CD4-positive, alpha-beta T cell treated with Interleukin-15 for 4 hours (primary cell): ENCODE data around the gene TMPRSS6.

Experiments used
- DNase-seq: peaks from one replicate; pipeline ENCODE4 v3.0.0-alpha.2; 2020; ENCODE audit warnings: low spot score

The TMPRSS6 gene

DNA sequence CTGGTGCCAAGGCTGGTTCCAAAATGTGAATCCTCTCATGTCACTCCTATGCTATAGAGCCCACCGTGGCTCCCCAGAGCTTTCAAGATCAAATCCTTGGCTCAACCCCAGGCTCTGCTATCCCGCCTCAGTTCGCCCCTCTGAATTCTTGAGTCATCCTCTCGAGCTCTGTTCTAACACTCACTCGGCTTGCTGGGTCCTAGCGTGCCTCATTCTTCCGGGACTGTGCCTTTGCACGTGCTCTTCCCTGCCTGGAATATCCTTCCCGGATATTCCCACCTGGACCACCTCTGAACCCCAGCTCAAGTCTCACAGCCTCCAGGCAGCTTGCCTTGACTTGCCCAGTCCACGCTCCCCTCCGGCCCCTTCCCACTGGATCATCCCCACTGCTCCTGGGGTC lies 45.0 kb downstream of the TMPRSS6 start:
- DNase-seq, result no peak

DNA sequence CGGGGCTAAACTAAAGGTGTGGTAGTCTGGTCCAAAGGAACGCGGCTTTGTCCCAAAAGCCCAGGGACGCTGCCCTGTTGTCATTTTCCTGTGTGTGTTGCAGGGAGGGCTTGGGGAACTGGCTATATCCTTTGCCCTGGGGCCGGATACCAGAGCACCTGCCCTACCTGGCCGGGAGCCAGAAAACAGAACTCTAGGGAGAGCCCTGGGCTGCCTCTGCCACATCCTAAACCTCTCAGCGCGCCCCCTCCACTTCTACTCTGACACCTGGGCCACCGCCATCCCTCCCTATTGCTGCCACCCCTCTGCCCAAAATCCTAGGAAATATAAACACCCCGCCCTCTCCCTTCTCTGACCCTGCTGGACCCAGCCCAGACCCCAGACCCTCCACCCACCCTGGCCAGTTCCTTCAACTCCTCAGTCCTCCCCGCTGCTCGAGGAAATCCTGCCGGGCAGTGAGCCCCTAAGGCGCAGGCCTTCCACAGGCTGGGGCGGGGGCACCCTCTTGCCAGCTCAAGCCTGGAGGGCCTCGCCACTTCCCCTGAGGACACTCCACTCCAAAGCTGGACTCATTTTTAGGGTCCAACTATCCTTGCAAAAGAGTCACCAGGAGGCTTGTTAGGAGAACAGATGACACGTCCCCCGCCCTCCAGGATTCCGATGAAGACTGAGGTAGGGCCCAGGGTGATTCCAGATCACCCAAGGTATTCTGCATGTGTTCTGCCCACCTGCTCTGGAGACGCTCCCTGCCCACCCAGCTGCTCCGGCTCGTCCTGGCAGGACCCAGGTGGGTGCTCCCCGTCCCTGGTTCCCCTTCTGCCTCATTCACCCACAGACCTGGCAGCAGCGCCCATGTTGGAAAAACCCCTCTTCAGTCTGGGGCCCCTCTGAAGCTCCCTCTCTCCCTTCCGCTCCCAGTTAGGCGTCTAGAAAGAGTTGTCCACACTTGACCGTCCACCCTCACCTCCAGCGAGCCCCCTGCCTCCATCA lies 45.8 kb downstream of the TMPRSS6 start:
- DNase-seq, result no peak

DNA sequence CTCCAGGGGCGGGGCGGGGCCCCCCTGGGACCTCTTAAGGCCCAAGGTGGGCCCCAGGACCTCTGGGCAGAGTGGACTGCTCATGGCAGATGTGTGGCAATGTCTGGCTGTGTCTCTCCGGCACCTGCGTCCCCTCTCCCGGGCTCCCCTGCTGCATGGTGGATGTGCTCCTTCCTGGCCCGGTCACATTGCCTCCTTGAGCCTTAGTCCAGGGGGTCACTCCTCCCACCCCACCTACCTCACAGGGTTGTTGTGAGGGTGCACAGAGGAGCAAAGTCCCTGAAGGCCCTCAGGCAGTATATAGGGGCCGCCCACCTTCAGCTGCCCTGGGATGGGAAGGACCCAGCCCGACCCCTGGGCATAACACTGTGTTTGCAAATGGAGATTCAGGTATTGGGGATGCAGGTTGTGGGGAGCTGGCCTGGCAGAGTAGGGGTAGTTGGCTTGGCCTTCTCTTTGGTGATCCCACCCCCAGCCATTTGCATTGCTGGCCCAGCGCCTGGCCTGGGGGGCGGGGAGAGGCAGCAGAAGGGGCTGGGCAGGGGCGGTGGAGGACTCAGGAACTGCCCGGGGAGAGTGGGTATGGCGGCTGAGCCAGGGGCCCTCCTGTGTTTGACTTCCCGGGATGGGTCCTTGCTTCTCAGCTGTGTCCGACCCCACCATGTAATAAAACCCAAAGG lies 46.7 kb downstream of the TMPRSS6 start:
- DNase-seq, result no peak

DNA sequence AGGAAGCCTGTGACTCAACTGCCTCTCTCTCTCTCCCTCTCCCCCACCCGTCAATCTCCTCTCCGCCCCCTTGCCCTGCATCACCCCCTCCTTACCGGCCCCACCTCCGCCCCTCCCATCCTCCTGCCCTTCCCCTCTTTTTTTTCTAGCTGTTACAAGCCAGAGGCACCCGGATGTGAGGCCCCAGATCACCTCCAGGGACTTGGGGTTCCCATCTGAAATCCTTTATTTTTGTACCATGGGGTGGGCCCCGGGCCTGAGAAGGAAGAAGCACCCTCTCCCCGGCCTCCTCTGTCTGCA lies 47.2 kb downstream of the TMPRSS6 start:
- DNase-seq, result no peak

DNA sequence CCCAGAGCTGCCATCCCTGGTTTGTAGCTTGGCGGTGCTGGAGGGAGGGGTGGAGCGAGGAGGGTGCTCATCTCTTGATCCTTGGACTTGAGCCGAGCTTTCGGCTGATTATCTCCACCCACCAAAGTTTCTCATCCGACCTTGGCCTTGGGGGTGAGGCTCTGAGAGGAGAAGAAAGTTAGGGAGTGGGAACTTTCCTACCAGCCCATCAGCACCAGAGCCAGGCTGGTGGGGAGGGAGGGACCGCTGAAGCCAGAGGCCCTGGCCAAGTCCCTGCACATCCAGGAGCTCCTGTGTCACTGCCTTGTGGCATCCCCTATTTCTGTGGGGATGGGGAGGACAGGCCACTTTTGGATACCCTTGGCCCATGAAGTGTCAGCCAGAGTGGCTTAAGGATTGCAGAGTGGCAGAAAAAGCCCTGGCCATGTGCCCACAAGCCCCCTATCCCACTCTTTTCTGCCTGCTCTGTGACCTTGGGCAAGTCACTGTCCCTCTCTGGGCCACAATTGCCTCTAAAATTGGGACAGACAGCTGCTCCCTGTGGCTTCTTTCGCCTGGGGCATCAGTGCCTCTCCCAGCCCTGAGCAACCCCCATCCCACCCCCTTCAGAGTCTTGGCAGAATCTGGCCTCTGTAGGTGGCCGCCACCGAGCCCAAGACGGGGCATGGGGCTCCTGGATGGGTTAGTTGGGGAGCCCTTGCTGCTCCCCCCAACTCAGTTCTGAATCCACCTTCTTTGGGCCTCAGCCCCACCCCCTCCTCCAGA lies 47.7 kb downstream of the TMPRSS6 start:
- no peak for DNase-seq

DNA sequence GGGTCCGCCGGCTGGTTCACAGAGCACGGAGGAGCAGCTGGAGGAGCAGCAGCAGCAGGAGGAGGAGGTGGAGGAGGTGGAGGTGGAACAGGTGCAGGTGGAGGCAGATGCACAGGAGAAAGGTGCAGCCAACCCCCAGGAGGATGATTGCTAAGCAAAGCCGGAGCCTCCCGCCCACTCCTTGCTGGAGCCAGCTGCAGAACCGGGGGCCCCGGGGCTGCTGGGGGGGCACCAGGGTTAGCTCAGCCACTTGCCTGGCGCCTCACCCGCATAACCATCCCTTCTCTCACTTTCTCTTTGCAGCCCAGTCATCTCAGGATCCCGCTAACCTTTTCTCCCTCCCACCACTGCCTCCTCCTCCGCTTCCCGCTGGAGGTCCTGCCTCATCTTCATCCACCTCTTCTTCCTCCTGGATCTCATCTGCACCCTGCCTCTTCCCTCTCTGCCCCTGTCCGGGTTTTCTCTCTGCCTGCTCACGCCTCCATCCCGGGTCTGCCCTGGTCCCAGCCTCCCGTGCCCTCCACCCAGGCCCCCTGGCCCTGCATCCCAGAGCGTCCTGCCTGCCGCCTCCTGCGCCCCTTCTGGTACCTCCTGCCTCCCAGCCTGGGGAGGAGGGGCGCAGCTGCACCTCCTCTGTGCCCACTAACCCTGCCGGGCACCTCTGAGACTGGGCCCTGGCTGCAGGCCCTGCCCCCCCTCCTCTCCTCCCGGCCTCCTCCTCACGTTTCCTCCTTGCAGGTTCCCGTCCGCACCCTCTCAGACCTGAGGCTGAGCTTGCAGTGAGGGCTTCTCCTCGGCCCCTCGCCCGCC lies 48.5 kb downstream of the TMPRSS6 start:
- no peak for DNase-seq

DNA sequence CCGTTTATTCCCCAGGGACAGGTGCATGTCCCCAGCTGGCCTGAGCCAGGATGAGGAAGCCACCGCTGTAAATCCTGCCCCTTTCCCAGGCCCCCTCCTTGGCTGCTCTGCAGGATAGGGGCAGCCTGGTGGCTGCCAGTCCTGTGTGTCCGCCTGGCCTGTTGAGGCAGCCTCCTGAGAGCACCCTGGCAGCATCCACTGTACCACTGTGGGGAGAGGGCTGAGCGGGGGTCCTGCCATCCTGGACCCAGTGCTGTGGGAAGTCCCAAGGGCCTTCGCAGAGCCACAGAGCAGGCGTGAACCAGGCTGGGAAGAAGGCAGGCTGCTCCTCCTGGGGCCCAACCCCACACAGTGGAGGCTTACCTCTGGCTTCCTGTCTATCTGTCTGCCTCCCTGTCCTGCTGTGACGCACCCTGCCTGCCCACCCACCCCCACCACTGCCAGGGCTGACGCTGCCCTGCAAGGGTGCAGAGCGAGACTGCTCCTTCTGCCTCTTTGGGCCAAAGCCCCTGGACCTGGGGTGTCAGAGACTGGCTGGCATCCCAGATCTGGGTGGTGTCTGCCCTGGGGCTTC lies 49.5 kb downstream of the TMPRSS6 start:
- DNase-seq, result peak; percentile 11

DNA sequence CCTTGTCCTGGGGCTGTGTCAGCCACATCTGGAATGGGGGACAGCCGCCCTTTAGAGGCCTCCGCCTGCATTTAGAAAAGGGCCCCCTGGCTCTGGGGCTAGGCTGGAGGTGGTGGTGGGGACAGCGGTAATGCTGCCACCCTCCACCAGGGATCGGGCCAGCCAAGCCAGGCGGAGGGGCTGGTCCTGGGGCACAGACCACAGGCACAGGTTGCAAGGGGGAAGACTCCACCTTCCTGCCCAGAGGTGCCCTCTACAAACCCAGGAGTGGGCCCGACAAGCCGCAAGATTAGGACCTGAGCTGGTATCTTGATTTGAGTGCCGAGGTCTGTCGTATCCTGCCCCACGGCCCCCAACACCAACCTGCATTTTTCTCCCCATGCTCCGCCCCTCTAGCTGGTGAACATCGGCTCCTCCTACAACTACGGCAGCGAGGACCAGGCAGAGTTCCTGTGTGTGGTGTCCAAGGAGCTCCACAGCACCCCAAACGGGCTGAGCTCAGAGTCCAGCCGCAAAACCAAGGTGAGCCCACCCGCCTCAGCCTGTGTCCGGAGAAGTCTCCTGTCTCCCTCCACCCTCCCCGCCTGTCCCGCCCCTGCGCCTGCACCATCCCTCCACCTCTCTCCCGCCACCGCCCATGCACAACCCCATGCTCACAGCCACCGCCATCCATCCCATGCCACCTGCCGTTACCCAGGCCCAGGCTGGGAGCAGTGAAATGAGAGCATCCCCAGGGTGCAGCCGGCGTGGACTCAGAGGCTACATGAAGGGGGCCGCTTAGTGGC lies 50.4 kb downstream of the TMPRSS6 start:
- no peak for DNase-seq

DNA sequence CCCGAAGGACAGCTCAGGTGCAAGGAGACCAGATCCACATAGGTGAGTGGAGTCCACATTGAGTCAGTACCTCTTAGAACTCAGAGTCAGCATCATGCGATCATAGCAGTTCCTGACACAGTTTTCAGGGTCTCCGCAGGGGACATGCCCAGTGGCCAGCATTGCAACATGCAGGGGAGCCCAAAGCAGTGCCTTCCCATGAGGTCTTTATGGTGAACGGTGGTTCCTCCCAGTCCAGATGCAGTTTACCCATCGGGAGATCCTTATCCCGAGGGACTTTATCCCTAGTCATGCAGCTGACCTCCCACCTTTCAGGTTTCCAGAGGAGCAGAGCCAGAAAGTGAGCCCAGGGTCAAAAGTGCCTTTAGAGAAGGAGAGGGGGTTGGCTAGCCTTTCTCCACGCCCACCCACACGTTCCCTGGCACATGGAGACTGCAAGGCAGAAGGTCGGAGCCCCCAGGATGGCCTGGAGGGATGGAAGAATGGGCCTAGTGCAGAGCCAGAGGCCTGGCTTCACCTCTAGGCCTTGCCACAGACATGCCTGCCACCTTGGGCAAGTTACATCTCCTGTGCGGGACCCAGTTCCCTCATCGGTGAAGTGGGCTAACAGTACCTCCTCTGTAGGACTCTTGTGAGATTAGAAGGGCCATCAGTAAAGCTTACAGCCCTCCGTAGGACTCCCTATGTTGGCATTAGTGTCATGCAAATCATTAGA lies 51.6 kb downstream of the TMPRSS6 start:
- DNase-seq, result no peak

DNA sequence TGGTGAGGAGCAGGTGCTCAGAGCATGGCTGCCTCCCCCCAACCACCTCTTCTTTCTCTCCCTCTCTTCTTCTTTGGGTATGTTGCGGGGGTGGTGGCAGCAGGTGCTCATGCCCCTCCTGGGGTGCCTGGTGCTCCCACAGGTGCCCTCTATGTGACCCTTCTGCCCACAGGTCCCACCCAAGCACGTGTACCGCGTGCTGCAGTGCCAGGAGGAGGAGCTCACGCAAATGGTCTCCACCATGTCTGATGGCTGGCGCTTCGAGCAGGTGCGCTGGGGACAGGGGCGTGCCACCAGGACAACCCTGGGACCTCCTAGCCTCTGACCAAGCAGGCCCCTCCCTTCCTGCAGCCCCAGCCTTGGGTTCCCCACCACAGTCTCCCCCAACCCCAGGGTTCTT lies 52.3 kb downstream of the TMPRSS6 start:
- no peak for DNase-seq

GRCh38 chr22:37056246-37056645 lies 53.3 kb downstream of the TMPRSS6 start:
- DNase-seq, result no peak

DNA sequence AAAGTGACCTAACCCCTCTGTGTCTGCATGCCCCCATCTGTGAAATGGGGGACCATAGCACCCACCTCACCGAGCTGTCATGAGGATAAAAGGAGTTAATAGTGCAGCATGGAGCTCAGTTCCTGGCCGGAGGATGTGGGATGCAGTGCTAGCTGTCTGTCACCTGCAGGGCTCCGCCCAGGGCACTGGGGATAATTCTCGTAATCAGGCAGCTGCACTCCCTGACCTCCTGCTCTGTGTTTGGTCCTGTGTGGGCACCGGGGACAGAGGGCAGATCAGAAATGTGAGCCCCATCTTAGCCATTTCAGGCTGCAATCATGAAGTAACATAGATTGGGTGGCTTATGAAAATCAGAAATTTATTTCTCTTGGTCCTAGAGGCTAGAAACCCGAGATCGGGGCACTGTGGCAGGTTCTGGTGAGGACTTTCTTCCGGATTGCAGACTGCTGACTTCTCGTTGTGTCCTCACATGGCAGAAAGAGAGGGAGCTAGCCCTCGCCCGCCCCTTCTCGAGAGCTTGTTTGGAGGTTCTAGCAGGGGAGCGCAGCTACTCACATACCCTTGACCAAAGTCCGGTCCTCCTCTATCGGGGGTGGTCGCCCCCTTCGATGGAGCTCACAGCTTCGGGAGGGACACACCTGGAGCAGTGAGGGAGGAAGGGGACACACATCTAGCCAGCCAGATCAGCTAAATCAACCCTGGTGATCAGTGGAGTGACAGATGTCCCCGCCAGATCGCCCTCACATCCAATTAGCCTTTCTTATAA lies 54.7 kb downstream of the TMPRSS6 start:
- DNase-seq, result no peak

DNA sequence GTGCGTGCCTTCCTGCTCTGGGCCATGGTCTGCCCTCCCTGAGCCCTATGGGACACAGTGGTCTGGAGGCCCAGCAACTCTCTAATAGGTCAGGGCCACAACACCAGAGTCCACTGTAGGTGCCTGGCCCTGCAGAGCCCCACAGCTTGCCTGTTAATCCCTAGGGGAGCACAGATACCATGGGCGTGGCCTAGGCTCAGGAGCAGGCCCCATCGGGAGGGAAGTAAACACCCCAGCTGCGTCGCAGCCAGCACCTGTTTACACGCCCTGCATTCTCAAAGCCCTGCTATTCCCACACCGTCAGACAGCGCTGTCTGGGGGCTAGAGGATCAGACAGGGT lies 55.5 kb downstream of the TMPRSS6 start:
- DNase-seq, result no peak

GRCh38 chr22:37053310-37054055 lies 56.0 kb downstream of the TMPRSS6 start:
- DNase-seq, result no peak

DNA sequence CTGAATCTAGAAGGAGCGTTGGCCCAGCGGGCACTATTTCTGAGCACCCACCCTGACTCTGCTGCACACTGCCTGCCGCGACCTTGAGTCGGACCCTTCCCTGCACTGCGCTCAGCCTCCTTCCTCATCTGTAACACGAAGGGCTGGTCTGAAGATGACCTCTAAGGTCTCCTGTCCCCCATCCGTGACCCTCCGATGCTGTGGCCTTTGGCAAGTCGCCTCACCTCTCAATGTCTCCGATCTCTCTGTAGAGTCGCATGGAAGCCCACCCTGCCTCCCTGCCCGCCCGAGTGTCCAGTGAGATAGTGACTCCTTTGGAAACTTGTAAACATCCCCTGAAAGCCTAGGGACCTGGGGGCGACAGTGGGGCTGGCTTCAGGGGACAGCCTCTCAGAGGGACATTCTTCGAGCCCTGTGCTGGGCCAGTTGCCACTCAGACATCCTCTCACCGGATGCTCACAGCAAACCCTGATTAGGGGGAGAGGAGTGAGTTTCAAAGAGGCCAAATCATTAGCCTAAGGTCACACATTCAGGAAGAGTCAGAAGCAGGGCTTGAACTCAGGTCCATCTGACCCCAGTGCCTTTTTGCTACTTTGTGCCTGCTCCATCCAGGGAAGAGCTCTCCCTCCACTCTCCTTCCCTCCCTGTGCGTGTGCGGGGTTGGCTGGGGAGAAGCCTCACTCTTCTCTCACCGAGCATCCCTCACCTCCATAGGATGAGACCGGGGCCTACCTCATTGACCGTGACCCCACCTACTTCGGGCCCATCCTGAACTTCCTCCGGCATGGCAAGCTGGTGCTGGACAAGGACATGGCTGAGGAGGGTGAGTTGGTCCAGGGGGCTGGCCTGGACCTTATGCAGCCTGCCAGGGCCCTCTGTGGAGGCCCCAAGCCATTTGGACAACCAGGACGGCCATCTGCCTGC lies 56.9 kb downstream of the TMPRSS6 start:
- DNase-seq, result no peak

DNA sequence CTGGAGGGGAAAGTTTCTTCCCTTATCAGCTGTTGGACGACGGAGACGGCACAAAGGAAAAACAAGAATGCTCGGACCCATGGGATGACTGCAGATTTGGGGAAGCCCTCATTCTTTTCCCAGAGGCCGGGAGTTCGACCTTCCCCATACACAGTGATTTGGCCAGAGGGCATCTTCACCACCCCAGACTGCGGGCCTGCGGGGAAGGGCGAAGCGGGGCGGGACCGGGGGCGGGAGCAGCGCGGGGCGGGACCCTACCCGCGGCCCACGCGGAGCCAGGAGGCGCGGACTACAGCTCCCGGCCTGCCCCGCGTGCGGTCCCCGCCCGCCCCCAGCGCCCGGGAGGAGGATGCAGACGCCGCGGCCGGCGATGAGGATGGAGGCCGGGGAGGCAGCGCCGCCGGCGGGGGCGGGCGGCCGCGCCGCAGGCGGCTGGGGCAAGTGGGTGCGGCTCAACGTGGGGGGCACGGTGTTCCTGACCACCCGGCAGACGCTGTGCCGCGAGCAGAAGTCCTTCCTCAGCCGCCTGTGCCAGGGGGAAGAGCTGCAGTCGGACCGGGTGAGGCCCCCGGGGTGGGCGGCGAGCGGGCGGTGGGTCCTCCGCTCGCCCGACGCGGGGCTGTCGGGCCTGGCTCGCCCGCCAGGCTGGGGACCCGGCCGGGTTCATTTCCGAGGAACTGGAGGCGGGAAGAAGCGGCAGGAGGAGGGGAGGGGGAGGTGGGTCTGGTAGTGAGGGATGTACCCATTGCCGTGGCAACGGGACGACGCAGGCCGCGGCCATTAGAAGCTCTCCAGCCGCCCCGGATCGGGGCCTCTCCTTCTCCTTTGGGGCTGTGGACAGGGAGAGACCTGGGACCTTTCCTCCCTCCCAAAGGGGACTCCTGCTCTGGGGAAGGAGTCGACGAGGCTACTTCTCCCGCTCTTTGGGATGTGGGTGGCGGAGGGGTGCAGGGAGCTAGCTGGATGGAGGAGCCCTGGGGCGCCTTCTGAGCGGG lies 57.8 kb downstream of the TMPRSS6 start, which contains the start of gene KCTD17:
KCTD17 (plus strand) TSS at position 352 of the 995 bp plus-strand sequence; CDS start at position 371, 19 bp downstream.
- peak; percentile 75 for DNase-seq
